Ishikawa (cell line): ENCODE results near the gene CEP164.

Experiments
- CEBPB ChIP-seq: IDR thresholded peaks from 2 replicates; pipeline ENCODE4 v1.6.1; 2012
- EP300 ChIP-seq: IDR thresholded peaks from 2 replicates; pipeline ENCODE4 v1.6.1; 2012; ENCODE audit warnings: borderline replicate concordance
- FOXM1 ChIP-seq: IDR thresholded peaks from 2 replicates; pipeline ENCODE4 v1.6.1; 2012; ENCODE audit warnings: low read depth, borderline replicate concordance
- RAD21 ChIP-seq: IDR thresholded peaks from 2 replicates; pipeline ENCODE4 v1.6.1; 2012; ENCODE audit warnings: low read depth
- REST ChIP-seq: IDR thresholded peaks from 2 replicates; pipeline ENCODE4 v1.6.1; 2012; ENCODE audit warnings: low read depth, mild to moderate bottlenecking
- TAF1 ChIP-seq: IDR thresholded peaks from 2 replicates; pipeline ENCODE4 v1.6.1; 2012; ENCODE audit warnings: low read depth, mild to moderate bottlenecking
- TCF12 ChIP-seq: IDR thresholded peaks from 2 replicates; pipeline ENCODE4 v1.6.1; 2012; ENCODE audit warnings: low read depth

- no peak for TF ChIP-seq TAF1
- no peak for TF ChIP-seq REST
- TF ChIP-seq TCF12: no peak
- no peak for TF ChIP-seq CEBPB
- no peak for TF ChIP-seq RAD21
- TF ChIP-seq FOXM1: no peak
- no peak for TF ChIP-seq EP300
Observed at GRCh38 chr11:117375960-117376359, 48.3 kb downstream of the CEP164 start.
